Keratinocyte (primary cell): Measurements from ENCODE around the gene HELZ2.

Experiments used
- EZH2 ChIP-seq: IDR thresholded peaks from one replicate; pipeline ENCODE4 v1.6.1; 2012; ENCODE audit warnings: inconsistent platforms, mild to moderate bottlenecking, low read length, moderate library complexity
- TF ChIP-seq, protein P1 (sequence below), 3 experiments: IDR thresholded peaks in 1 of 3; conservative IDR thresholded peaks in 1 of 3; optimal IDR thresholded peaks in 1 of 3; 2 replicates in 2 of 3; 3 replicates in 1 of 3; pipeline versions ENCODE3 to v1.5.1; 2011; ENCODE audit warnings: low read length in 3 of 3, mild to moderate bottlenecking in 3 of 3, moderate library complexity in 2 of 3, control low read depth in 1 of 3, inconsistent platforms in 1 of 3; ENCODE audit not compliant: insufficient read depth in 2 of 3; ENCODE audit errors: extremely low read depth in 1 of 3

DNA sequence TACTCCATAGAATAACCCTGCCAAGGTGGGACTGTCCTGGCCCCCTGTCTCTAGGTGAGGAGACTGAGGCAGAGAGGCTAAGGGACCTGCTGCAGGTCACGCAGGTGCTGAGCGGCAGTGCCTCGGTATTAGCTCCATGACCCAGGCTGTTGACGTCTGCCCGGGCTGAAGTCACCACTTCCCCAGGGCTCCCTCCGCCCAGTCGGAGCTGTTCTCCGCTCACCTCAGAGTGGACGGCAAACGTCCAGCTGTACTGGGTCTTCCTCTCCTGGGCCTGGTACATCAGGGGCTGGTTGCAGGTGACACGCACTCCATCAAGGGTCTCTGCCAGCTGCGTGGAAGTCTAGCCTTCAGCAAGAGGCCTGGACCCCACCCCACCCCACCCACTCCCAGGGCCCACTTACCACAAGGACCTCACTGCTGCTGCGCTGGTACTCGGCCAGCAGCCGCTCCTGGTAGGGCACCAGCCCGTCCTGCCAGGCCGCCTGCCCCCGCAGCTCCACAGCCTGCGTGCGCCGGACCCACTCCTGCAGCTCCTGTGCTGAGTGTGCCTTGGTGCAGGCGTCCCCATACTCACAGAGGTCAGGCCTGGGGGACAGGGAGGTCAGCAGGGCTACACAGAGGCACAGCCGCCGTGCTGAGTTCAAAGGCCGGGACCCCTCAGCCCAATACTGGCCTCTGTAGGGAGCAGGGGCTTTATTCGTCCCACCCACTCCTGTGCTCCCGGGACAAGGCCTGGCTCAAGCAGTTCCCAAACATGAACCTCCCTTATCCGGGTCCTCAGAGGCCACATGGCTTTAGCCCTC, 3.6 kb downstream of the HELZ2 start:
- no peak for TF ChIP-seq EZH2
- TF ChIP-seq, protein P1, sequence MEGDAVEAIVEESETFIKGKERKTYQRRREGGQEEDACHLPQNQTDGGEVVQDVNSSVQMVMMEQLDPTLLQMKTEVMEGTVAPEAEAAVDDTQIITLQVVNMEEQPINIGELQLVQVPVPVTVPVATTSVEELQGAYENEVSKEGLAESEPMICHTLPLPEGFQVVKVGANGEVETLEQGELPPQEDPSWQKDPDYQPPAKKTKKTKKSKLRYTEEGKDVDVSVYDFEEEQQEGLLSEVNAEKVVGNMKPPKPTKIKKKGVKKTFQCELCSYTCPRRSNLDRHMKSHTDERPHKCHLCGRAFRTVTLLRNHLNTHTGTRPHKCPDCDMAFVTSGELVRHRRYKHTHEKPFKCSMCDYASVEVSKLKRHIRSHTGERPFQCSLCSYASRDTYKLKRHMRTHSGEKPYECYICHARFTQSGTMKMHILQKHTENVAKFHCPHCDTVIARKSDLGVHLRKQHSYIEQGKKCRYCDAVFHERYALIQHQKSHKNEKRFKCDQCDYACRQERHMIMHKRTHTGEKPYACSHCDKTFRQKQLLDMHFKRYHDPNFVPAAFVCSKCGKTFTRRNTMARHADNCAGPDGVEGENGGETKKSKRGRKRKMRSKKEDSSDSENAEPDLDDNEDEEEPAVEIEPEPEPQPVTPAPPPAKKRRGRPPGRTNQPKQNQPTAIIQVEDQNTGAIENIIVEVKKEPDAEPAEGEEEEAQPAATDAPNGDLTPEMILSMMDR (optimal IDR thresholded peaks at IDR 0.05 in 1 of 3, IDR thresholded peaks at IDR 0.05 in 1 of 3, conservative IDR thresholded peaks at IDR 0.05 in 1 of 3; ENCODE audit: extremely low read depth in 1 of 3, insufficient read depth in 2 of 3, low read length in 3 of 3), result no peak
